ENCODE data around the gene URB2.

URB2 gene

DNA sequence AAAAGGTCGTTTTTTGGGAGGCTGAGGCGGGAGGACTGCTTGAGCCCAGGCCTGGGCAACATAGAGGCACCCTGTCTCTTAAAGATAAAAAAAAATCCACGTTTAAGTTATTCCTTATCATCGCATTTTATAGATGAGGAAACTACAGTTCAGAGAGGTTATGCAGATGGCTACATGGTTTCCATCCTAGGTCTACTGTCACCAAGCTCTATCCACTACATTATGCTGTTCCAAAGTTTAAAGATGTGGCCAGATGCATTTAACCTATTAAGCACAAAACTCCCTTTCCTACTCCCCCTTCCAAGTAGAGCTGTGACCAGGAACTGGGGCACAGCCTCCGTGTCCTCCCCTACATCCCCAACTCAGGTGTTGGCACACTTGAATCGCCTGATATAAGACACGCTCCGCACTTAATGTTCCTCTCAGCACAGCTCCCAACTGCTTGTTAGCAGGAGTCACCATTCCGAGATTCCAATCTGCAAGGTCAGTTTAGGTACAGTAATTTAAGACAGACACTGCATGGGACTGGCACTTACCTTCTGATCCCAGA, 1.5 kb upstream of the URB2 start:
- Histone ChIP-seq H3K27me3 (ENCODE audit: control insufficient read depth, insufficient read depth, low read length, poor library complexity, severe bottlenecking) (peaks cover 8% of the 10 kb centered on the region), H3K36me3 (ENCODE audit: control insufficient read depth, insufficient read depth, low read length) (no peaks in the 10 kb centered on the region), H3K27ac (ENCODE audit: insufficient read depth, low read depth, low read length, poor library complexity, severe bottlenecking) (no peak overlapping the region), H3K4me3 (ENCODE audit: insufficient read depth, low read depth, low read length) (peak overlapping the region; percentile 98), H3K9me3 (ENCODE audit: control insufficient read depth, low read length) (no peaks in the 10 kb centered on the region), H3K4me1 (ENCODE audit: control insufficient read depth, insufficient read depth, low read length) (peaks cover 9% of the 10 kb centered on the region)
- 52 to 60% methylated on average over 9 of the region's 9 CpGs for WGBS, 2 experiments

DNA sequence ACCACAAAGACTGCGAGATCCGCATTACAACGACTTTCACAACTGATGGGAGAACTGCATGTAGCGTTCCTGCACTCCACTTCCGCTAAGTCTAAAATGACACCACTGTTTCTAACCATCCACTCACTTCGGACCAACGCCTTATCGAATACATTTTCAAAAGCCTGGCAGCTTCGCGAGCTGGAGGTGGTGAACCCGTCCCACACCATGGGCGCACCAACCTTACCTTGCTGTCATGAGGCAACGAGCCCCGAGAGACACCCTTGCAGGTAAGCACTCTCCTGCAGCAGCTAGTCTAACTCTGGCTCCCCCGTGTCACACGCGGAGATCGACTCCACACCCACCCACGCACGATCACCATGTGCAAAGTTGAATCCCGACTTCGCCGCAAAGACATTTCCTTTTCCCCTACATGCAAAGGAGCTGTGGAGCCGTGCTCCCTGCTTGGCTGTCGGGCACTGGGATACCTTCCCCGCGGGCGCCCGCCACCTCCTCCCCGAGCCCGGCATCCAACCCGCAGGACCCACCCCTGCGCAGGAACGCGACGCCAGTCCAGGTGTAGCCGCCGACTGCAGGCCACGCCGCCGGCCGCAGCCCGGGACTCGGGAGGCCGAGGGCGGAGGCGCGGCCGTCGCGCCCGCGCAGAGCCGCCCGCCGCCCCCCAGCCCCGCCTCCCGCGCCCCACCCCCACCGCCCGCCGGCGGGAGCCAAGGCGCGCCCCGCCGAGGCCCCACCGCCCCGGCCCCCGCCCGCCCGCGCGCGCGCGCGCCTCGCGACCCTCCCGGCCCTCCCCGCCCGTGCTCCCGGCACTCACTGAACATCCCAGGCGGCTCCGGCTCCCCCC, 754 bp upstream of the URB2 start:
- no peaks in the 10 kb centered on the region for H3K9me3 ChIP-seq (ENCODE audit: control insufficient read depth, low read length)
- H3K27me3 ChIP-seq (ENCODE audit: control insufficient read depth, insufficient read depth, low read length, poor library complexity, severe bottlenecking), result peaks cover 8% of the 10 kb centered on the region
- WGBS, 2 experiments, result 0 to 1% methylated on average over 82 to 86 of the region's 86 CpGs
- no peaks in the 10 kb centered on the region for H3K36me3 ChIP-seq (ENCODE audit: control insufficient read depth, insufficient read depth, low read length)
- peak overlapping the region; percentile 98 for H3K4me3 ChIP-seq (ENCODE audit: insufficient read depth, low read depth, low read length)
- peaks cover 9% of the 10 kb centered on the region for H3K4me1 ChIP-seq (ENCODE audit: control insufficient read depth, insufficient read depth, low read length)
- H3K27ac ChIP-seq (ENCODE audit: insufficient read depth, low read depth, low read length, poor library complexity, severe bottlenecking), result peak overlapping the region; percentile 47

DNA sequence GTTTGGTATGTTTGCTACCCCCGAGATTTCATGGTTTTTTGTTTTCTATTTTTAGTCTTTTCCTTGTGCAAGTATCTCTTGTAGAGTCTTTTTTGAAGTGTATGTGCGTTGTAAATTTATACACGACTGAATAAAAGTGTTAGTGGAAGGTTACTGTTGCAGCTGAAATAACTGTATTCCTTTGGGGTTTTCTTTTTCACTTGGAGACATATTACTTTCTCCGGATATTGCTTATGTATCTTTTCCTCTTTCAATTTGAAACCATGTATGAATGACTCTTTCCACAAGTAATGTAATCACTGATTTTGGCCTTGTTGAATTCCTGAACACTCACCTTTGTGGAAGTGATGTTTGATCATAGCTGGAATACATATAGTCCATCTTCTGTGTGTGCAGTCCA, 956 bp downstream of the URB2 start:
- peaks cover 9% of the 10 kb centered on the region for H3K4me1 ChIP-seq (ENCODE audit: control insufficient read depth, insufficient read depth, low read length)
- WGBS, 2 experiments, result 9 to 11% methylated on average over 4 of the region's 4 CpGs
- no peak overlapping the region for H3K27ac ChIP-seq (ENCODE audit: insufficient read depth, low read depth, low read length, poor library complexity, severe bottlenecking)

DNA sequence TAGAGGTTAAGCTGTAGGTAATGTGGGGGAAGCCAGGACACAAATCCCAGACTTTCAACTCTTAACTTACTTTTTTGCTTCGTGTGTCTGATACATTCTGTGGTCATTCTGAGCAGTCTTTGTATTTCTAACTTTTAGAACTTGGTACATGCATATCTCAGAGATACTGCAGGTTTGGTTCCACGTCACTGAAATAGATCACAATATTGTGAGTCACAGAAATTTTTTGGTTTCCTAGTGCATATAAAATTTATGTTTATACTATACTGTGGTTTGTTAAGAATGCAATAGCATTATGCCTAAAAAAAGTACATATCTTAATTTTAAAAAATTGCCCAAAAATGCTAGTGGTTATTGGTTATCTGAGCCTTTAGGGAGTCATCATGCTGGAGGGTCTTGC, 3.2 kb downstream of the URB2 start:
- H3K27me3 ChIP-seq (ENCODE audit: control insufficient read depth, insufficient read depth, low read length, poor library complexity, severe bottlenecking), result peaks cover 7% of the 10 kb centered on the region
- H3K4me3 ChIP-seq (ENCODE audit: insufficient read depth, low read depth, low read length), result no peak overlapping the region
- 96 to 100% methylated on average over 1 to 2 of the region's 2 CpGs for WGBS, 2 experiments
- no peak overlapping the region for H3K27ac ChIP-seq (ENCODE audit: insufficient read depth, low read depth, low read length, poor library complexity, severe bottlenecking)
- no peaks in the 10 kb centered on the region for H3K36me3 ChIP-seq (ENCODE audit: control insufficient read depth, insufficient read depth, low read length)
- H3K9me3 ChIP-seq (ENCODE audit: control insufficient read depth, low read length), result no peaks in the 10 kb centered on the region
- H3K4me1 ChIP-seq (ENCODE audit: control insufficient read depth, insufficient read depth, low read length), result peaks cover 9% of the 10 kb centered on the region

More for the DNA sequence above, 956 bp downstream of the URB2 start:
- H3K9me3 ChIP-seq (ENCODE audit: control insufficient read depth, low read length), result no peaks in the 10 kb centered on the region
- H3K27me3 ChIP-seq (ENCODE audit: control insufficient read depth, insufficient read depth, low read length, poor library complexity, severe bottlenecking), result peaks cover 8% of the 10 kb centered on the region
- H3K36me3 ChIP-seq (ENCODE audit: control insufficient read depth, insufficient read depth, low read length), result no peaks in the 10 kb centered on the region
- peak overlapping the region; percentile 98 for H3K4me3 ChIP-seq (ENCODE audit: insufficient read depth, low read depth, low read length)

DNA sequence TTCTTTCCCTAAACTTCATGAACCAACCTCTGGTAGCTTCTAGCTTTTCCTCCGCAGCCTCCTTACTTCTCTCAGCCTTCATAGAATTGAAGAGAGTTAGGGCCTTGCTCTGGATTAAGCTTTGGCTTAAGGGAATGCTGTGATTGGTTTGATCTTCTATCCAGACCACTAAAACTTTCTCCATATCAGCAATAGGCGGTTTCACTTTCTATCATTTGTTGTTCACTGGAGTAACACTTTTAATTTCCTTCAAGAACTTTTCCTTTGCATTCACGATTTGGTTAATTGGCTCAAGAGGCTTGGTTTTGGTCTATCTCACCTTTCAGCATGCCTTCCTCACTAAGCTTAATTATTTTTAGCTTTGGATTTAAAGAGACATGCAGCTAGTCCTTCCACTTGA, 5.1 kb downstream of the URB2 start:
- Histone ChIP-seq H3K36me3 (ENCODE audit: control insufficient read depth, insufficient read depth, low read length) (peaks cover 13% of the 10 kb centered on the region), H3K27me3 (ENCODE audit: control insufficient read depth, insufficient read depth, low read length, poor library complexity, severe bottlenecking) (no peaks in the 10 kb centered on the region), H3K4me1 (ENCODE audit: control insufficient read depth, insufficient read depth, low read length) (peaks cover 9% of the 10 kb centered on the region), H3K9me3 (ENCODE audit: control insufficient read depth, low read length) (no peaks in the 10 kb centered on the region), H3K4me3 (ENCODE audit: insufficient read depth, low read depth, low read length) (no peak overlapping the region), H3K27ac (ENCODE audit: insufficient read depth, low read depth, low read length, poor library complexity, severe bottlenecking) (no peak overlapping the region)
- 94 to 96% methylated on average over 3 of the region's 3 CpGs for WGBS, 2 experiments

DNA sequence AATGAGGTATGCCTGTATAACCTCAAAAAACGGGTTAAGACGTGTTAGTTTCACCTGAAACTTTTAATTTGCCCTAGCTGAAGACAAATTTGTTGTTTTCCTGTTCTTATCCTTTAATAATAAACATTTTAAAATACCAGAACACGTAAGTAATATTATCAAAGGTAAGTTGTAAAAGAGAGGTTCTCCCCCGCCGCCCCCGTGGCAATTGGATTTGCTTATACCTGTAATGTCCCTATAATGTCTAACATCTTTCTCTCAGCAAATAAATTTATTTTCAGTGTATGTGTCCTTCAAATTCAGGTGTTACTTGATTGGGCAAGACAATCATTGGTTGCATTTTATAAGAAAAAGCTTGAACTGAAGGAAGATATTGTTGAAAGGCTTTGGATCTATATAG, 5.9 kb downstream of the URB2 start:
- H3K27ac ChIP-seq (ENCODE audit: insufficient read depth, low read depth, low read length, poor library complexity, severe bottlenecking), result no peak overlapping the region
- peaks cover 20% of the 10 kb centered on the region for H3K36me3 ChIP-seq (ENCODE audit: control insufficient read depth, insufficient read depth, low read length)
- WGBS, 2 experiments, result 96 to 97% methylated on average over 2 to 4 of the region's 6 CpGs
- peaks cover 7% of the 10 kb centered on the region for H3K4me1 ChIP-seq (ENCODE audit: control insufficient read depth, insufficient read depth, low read length)
- H3K9me3 ChIP-seq (ENCODE audit: control insufficient read depth, low read length), result no peaks in the 10 kb centered on the region
- no peak overlapping the region for H3K4me3 ChIP-seq (ENCODE audit: insufficient read depth, low read depth, low read length)
- no peaks in the 10 kb centered on the region for H3K27me3 ChIP-seq (ENCODE audit: control insufficient read depth, insufficient read depth, low read length, poor library complexity, severe bottlenecking)

DNA sequence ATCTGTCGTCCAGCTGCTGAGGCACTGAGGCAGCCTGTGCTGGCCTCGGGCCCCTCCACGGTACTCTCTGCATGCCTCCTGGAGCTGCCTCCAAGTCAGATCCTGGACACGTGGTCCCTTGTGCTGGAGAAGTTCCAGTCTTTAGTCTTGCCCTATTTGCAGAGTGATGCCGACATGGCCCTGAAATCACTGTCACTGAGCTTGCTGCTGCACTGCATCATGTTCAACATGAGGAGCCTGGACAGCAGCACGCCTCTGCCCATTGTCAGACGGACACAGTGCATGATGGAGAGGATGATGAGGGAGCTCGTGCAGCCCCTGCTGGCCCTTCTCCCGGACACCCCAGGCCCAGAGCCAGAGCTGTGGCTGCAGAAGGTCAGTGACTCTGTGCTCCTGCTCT, 10.0 kb downstream of the URB2 start:
- H3K27ac ChIP-seq (ENCODE audit: insufficient read depth, low read depth, low read length, poor library complexity, severe bottlenecking), result no peak overlapping the region
- H3K27me3 ChIP-seq (ENCODE audit: control insufficient read depth, insufficient read depth, low read length, poor library complexity, severe bottlenecking), result no peaks in the 10 kb centered on the region
- no peak overlapping the region for H3K4me3 ChIP-seq (ENCODE audit: insufficient read depth, low read depth, low read length)
- 94 to 95% methylated on average over 9 of the region's 9 CpGs for WGBS, 2 experiments
- peaks cover 30% of the 10 kb centered on the region for H3K36me3 ChIP-seq (ENCODE audit: control insufficient read depth, insufficient read depth, low read length)
- no peaks in the 10 kb centered on the region for H3K4me1 ChIP-seq (ENCODE audit: control insufficient read depth, insufficient read depth, low read length)
- no peaks in the 10 kb centered on the region for H3K9me3 ChIP-seq (ENCODE audit: control insufficient read depth, low read length)

DNA sequence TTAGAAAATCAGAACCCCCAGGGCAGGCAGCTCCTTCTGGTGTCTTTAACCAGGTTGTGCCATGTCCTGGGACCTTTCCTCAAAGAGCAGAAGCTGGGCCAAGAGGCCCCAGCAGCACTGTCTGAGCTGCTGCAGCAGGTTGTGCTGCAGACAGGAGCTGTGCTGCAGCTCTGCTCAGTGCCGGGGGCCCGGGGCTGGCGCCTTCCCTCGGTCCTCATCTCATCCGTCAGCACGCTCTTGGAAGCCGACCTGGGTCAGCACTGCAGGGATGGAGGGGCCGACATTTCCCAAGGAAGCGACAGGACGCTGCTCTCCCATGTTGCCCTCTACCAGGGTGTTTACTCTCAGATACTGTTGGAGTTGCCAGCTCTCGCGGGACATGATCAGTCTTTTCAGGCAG, 11.7 kb downstream of the URB2 start:
- WGBS, 2 experiments, result 94 to 97% methylated on average over 12 of the region's 12 CpGs
- Histone ChIP-seq H3K4me1 (ENCODE audit: control insufficient read depth, insufficient read depth, low read length) (no peaks in the 10 kb centered on the region), H3K27ac (ENCODE audit: insufficient read depth, low read depth, low read length, poor library complexity, severe bottlenecking) (no peak overlapping the region), H3K27me3 (ENCODE audit: control insufficient read depth, insufficient read depth, low read length, poor library complexity, severe bottlenecking) (no peaks in the 10 kb centered on the region), H3K9me3 (ENCODE audit: control insufficient read depth, low read length) (no peaks in the 10 kb centered on the region), H3K4me3 (ENCODE audit: insufficient read depth, low read depth, low read length) (no peak overlapping the region), H3K36me3 (ENCODE audit: control insufficient read depth, insufficient read depth, low read length) (peaks cover 30% of the 10 kb centered on the region)

DNA sequence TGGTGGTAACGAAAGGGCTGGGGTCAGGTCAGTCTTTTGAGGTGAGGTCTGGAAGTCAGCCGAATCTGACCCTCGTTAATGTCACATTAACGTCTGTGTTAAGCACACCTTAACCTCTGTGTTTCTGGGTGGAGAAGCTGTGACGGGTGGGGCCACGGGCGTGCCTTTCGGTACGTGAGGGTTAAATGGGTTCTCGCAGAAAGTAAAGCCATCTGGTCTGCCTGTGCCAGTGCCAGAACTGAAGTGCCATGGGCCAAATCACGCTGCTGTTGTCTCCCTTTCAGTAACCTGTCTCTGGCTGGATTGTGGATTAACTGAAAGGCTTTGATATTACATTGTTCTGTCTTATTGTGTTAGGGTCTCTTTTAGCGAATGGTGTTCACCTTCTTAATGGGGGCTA, 14.4 kb downstream of the URB2 start:
- no peak overlapping the region for H3K27ac ChIP-seq (ENCODE audit: insufficient read depth, low read depth, low read length, poor library complexity, severe bottlenecking)
- H3K27me3 ChIP-seq (ENCODE audit: control insufficient read depth, insufficient read depth, low read length, poor library complexity, severe bottlenecking), result no peaks in the 10 kb centered on the region
- H3K4me3 ChIP-seq (ENCODE audit: insufficient read depth, low read depth, low read length), result no peak overlapping the region
- H3K36me3 ChIP-seq (ENCODE audit: control insufficient read depth, insufficient read depth, low read length), result peaks cover 36% of the 10 kb centered on the region
- WGBS, 2 experiments, result 96 to 97% methylated on average over 12 of the region's 12 CpGs
- H3K4me1 ChIP-seq (ENCODE audit: control insufficient read depth, insufficient read depth, low read length), result no peaks in the 10 kb centered on the region
- no peaks in the 10 kb centered on the region for H3K9me3 ChIP-seq (ENCODE audit: control insufficient read depth, low read length)

DNA sequence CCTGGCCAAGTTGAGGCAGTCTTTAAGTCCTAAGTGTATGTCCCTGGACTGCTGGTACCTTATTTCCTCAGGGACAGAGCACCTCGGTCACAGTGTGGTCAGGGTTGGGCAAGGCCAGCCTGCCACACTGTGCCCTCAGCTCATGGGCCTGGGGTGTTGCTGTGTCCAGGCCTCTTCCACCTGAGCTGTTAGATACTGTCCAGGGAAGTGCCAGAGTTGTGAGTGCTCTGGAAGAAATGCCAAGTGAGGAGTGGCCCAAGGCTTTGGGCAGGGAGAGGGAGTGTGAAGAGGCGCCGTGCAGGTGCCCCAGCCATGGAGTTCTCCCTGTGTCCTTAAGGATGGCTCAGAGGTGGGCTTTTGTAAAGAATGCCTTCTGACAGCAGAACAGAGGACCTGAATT, 15.3 kb downstream of the URB2 start:
- Histone ChIP-seq H3K4me3 (ENCODE audit: insufficient read depth, low read depth, low read length) (no peak overlapping the region), H3K27me3 (ENCODE audit: control insufficient read depth, insufficient read depth, low read length, poor library complexity, severe bottlenecking) (no peaks in the 10 kb centered on the region), H3K4me1 (ENCODE audit: control insufficient read depth, insufficient read depth, low read length) (no peaks in the 10 kb centered on the region), H3K36me3 (ENCODE audit: control insufficient read depth, insufficient read depth, low read length) (peaks cover 32% of the 10 kb centered on the region), H3K9me3 (ENCODE audit: control insufficient read depth, low read length) (no peaks in the 10 kb centered on the region), H3K27ac (ENCODE audit: insufficient read depth, low read depth, low read length, poor library complexity, severe bottlenecking) (no peak overlapping the region)
- WGBS, 2 experiments, result 95 to 97% methylated on average over 3 of the region's 3 CpGs

Data from ectodermal cell (in vitro differentiated cells).